Erythroblast (primary cell): ENCODE data around the gene STAT6.

Experiments used
- GATA1 ChIP-seq: IDR thresholded peaks from 2 replicates; pipeline ENCODE4 v1.6.1; 2011; ENCODE audit warnings: low read depth, mild to moderate bottlenecking, control low read depth, low read length, moderate library complexity
- POLR2A ChIP-seq: IDR thresholded peaks from 2 replicates; pipeline ENCODE4 v1.6.1; 2011; ENCODE audit warnings: mild to moderate bottlenecking, low read length

GRCh38 chr12:57092876-57093414, 18.2 kb downstream of the STAT6 start:
- TF ChIP-seq GATA1, result no peak
- TF ChIP-seq POLR2A, result no peak
